Stomach (tissue), 4 donors: ENCODE results near the gene ANKRD12.
"Not testable (repeated sequence)": the region's sequence is repeated elsewhere in the genome, so short reads cannot be mapped to it uniquely, and the experiment has no call there.

Experiments
- EP300 ChIP-seq: sonication (generic); formaldehyde crosslinking; IDR thresholded peaks from one replicate; pipeline ENCODE4 v1.6.1; 2017; ENCODE audit warnings: antibody characterized with exemption
- POLR2A ChIP-seq, 4 donors: fragments of 450-650 bp; IDR thresholded peaks; one replicate each; pipeline ENCODE4 v1.6.1; 2016; ENCODE audit warnings: antibody characterized with exemption in 4 of 4, control low read depth in 2 of 4, mild to moderate bottlenecking in 1 of 4, moderate library complexity in 1 of 4
- POLR2AphosphoS5 ChIP-seq, 3 donors: sonication (generic); formaldehyde crosslinking; IDR thresholded peaks; one replicate each; pipeline ENCODE4 v1.6.1; 2016; ENCODE audit warnings: antibody characterized with exemption in 3 of 3
- TF ChIP-seq, protein P1 (sequence below), 7 experiments: fragments of 450-650 bp in 4 of 7; fragments of 200-600 bp in 3 of 7; sonication (generic) in 3 of 7; IDR thresholded peaks; one replicate each; pipeline ENCODE4 v1.5.1; 2016 to 2019; ENCODE audit warnings: antibody characterized with exemption in 7 of 7, control low read depth in 2 of 7, mild to moderate bottlenecking in 1 of 7

DNA sequence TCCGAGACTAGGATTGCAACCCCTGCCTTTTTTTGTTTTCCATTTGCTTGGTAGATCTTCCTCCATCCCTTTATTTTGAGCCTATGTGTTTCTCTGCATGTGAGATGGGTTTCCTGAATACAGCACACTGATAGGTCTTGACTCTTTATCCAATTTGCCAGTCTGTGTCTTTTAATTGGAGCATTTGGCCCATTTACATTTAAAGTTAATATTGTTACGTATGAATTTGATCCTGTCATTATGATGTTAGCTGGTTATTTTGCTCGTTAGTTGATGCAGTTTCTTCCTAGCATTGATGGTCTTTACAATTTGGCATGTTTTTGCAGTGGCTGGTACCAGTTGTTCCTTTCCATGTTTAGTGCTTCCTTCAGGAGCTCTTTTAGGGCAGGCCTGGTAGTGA lies 32.9 kb downstream of the ANKRD12 start:
- TF ChIP-seq POLR2A (IDR thresholded peaks at IDR 0.05); EP300; POLR2AphosphoS5 (IDR thresholded peaks at IDR 0.05): not testable (repeated sequence)
- TF ChIP-seq, protein P1, sequence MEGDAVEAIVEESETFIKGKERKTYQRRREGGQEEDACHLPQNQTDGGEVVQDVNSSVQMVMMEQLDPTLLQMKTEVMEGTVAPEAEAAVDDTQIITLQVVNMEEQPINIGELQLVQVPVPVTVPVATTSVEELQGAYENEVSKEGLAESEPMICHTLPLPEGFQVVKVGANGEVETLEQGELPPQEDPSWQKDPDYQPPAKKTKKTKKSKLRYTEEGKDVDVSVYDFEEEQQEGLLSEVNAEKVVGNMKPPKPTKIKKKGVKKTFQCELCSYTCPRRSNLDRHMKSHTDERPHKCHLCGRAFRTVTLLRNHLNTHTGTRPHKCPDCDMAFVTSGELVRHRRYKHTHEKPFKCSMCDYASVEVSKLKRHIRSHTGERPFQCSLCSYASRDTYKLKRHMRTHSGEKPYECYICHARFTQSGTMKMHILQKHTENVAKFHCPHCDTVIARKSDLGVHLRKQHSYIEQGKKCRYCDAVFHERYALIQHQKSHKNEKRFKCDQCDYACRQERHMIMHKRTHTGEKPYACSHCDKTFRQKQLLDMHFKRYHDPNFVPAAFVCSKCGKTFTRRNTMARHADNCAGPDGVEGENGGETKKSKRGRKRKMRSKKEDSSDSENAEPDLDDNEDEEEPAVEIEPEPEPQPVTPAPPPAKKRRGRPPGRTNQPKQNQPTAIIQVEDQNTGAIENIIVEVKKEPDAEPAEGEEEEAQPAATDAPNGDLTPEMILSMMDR (IDR thresholded peaks at IDR 0.05): not testable (repeated sequence)
